ENCODE data around the gene URAD.
A peak's percentile ranks its signal among the peaks of the same experiment; 100 is the strongest.

The URAD gene

GRCh38 chr13:27960362-27961226 is 27.9 kb downstream of the URAD start:
- DNase-seq (ENCODE audit: extremely low read depth in 1 of 2, low read depth in 1 of 2) = no peak

- DNase-seq (ENCODE audit: extremely low read depth in 1 of 2, low read depth in 1 of 2) = no peak
These were observed 28.5 kb downstream of the URAD start for GRCh38 chr13:27959976-27960361.

- DNase-seq (ENCODE audit: extremely low read depth in 1 of 2, low read depth in 1 of 2) = no peak
These were observed 31.8 kb downstream of the URAD start for GRCh38 chr13:27956576-27957300.

GRCh38 chr13:27955014-27955591 is 33.4 kb downstream of the URAD start:
- no peak for DNase-seq (ENCODE audit: extremely low read depth in 1 of 2, low read depth in 1 of 2)

GRCh38 chr13:27954406-27954851 is 34.1 kb downstream of the URAD start:
- no peak for DNase-seq (ENCODE audit: extremely low read depth in 1 of 2, low read depth in 1 of 2)

GRCh38 chr13:27953676-27954405 is 34.7 kb downstream of the URAD start:
- peak in 1 of 2 donors; percentile 32 for DNase-seq (ENCODE audit: extremely low read depth in 1 of 2, low read depth in 1 of 2)

GRCh38 chr13:27952876-27953675 is 35.4 kb downstream of the URAD start:
- no peak for DNase-seq (ENCODE audit: extremely low read depth in 1 of 2, low read depth in 1 of 2)

- DNase-seq (ENCODE audit: extremely low read depth in 1 of 2, low read depth in 1 of 2) = no peak
These were observed 45.5 kb downstream of the URAD start for GRCh38 chr13:27942972-27943371.

- no peak for DNase-seq (ENCODE audit: extremely low read depth in 1 of 2, low read depth in 1 of 2)
These were observed 54.7 kb downstream of the URAD start for GRCh38 chr13:27933580-27934328.

GRCh38 chr13:27933118-27933517 is 55.4 kb downstream of the URAD start:
- DNase-seq (ENCODE audit: extremely low read depth in 1 of 2, low read depth in 1 of 2) = no peak

- no peak for DNase-seq (ENCODE audit: extremely low read depth in 1 of 2, low read depth in 1 of 2)
These were observed 58.6 kb downstream of the URAD start for GRCh38 chr13:27929868-27930267.

- no peak for DNase-seq (ENCODE audit: extremely low read depth in 1 of 2, low read depth in 1 of 2)
These were observed 59.4 kb downstream of the URAD start for GRCh38 chr13:27928805-27929753.

- DNase-seq (ENCODE audit: extremely low read depth in 1 of 2, low read depth in 1 of 2) = no peak
These were observed 60.1 kb downstream of the URAD start for GRCh38 chr13:27928353-27928804.
